ENCODE measurements around the gene PTCH1. TPM values are rescaled to one million over a fixed set of nuclear protein-coding genes. Genes with fewer than 3 reads are reported as not detected.

PTCH1 gene
- total RNA-seq, 3 donors from 2014 or later: 11.9 to 38.1 (median 32.1) TPM

- intact Hi-C loops (cut with DNase I, micrococcal nuclease): no loop called here
- peaks cover 5% of the 10 kb centered on the region for H3K36me3 ChIP-seq (ENCODE audit: low read depth)
- no peaks in the 10 kb centered on the region for H3K4me1 ChIP-seq (ENCODE audit: low read depth)
- TF ChIP-seq CTCF (IDR thresholded peaks at IDR 0.05): no peak
- no peak for DNase-seq
- no peaks in the 10 kb centered on the region for H3K9me3 ChIP-seq
- ATAC-seq: no peak
- H3K4me3 ChIP-seq: no peak overlapping the region
Measured at GRCh38 chr9:95446984-95447383, 69.8 kb downstream of the PTCH1 start.

GRCh38 chr9:95446259-95446658 is 70.5 kb downstream of the PTCH1 start:
- H3K4me1 ChIP-seq (ENCODE audit: low read depth): no peaks in the 10 kb centered on the region
- no peaks in the 10 kb centered on the region for H3K9me3 ChIP-seq
- intact Hi-C loops (cut with DNase I, micrococcal nuclease): no loop called here
- peaks cover 5% of the 10 kb centered on the region for H3K36me3 ChIP-seq (ENCODE audit: low read depth)
- H3K4me3 ChIP-seq: no peak overlapping the region
- ATAC-seq (no peak), DNase-seq (no peak)
- TF ChIP-seq CTCF (IDR thresholded peaks at IDR 0.05): no peak

GRCh38 chr9:95444160-95444559 is 72.6 kb downstream of the PTCH1 start:
- TF ChIP-seq CTCF (IDR thresholded peaks at IDR 0.05): no peak
- Histone ChIP-seq H3K4me3 (no peak overlapping the region), H3K4me1 (ENCODE audit: low read depth) (no peaks in the 10 kb centered on the region), H3K9me3 (no peaks in the 10 kb centered on the region), H3K36me3 (ENCODE audit: low read depth) (peaks cover 5% of the 10 kb centered on the region)
- ATAC-seq: no peak
- no peak for DNase-seq
- intact Hi-C loops (cut with DNase I, micrococcal nuclease): no loop called here

- H3K4me1 ChIP-seq (ENCODE audit: low read depth): no peaks in the 10 kb centered on the region
- no peak for DNase-seq
- H3K36me3 ChIP-seq (ENCODE audit: low read depth): peaks cover 5% of the 10 kb centered on the region
- TF ChIP-seq CTCF (IDR thresholded peaks at IDR 0.05): no peak
- ATAC-seq: no peak
- intact Hi-C loops (cut with DNase I, micrococcal nuclease): no loop called here
- H3K4me3 ChIP-seq: no peak overlapping the region
- H3K9me3 ChIP-seq: no peaks in the 10 kb centered on the region
Measured at GRCh38 chr9:95443301-95443700, 73.5 kb downstream of the PTCH1 start.

GRCh38 chr9:95441081-95441480 is 75.7 kb downstream of the PTCH1 start:
- DNase-seq: no peak
- ATAC-seq: no peak
- H3K4me3 ChIP-seq: no peak overlapping the region
- H3K9me3 ChIP-seq: no peaks in the 10 kb centered on the region
- no peaks in the 10 kb centered on the region for H3K4me1 ChIP-seq (ENCODE audit: low read depth)
- no peaks in the 10 kb centered on the region for H3K36me3 ChIP-seq (ENCODE audit: low read depth)
- no peak for TF ChIP-seq CTCF (IDR thresholded peaks at IDR 0.05)
- intact Hi-C loops (cut with DNase I, micrococcal nuclease): no loop called here

GRCh38 chr9:95440447-95440846 is 76.3 kb downstream of the PTCH1 start:
- intact Hi-C loops (cut with DNase I, micrococcal nuclease): no loop called here
- no peaks in the 10 kb centered on the region for H3K4me1 ChIP-seq (ENCODE audit: low read depth)
- ATAC-seq (no peak), DNase-seq (no peak)
- H3K36me3 ChIP-seq (ENCODE audit: low read depth): no peaks in the 10 kb centered on the region
- no peaks in the 10 kb centered on the region for H3K9me3 ChIP-seq
- TF ChIP-seq CTCF (IDR thresholded peaks at IDR 0.05): no peak
- no peak overlapping the region for H3K4me3 ChIP-seq

Measured in mucosa of descending colon (tissue), 3 donors.